Measurements from ENCODE around the gene LHFPL3.

DNA sequence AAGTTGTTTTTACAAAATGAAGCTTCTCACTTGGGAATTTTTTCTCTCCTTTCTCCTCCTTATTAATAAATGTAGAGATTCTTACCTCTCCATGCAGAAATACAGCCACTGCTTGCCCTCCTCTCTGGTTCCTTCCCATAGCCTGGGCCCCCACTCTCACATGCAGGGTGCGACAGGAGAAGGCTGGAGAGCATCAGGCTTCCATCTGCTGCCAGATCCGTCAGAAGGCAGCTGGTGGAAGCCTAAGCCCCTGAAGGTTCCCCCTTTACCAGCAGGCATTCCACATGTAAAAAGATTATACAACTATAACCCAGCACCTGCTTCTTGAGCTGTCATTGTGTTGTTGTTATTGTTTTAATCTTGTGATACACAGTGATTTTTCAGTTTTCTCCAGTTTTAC lies 314.2 kb downstream of the LHFPL3 start:
- TF ChIP-seq POLR2A (IDR thresholded peaks at IDR 0.05), result no peak
- no peak for TF ChIP-seq CTCF (IDR thresholded peaks at IDR 0.05)
